Measurements from ENCODE around the gene ZMAT5.
A peak's percentile ranks its signal among the peaks of the same experiment; 100 is the strongest.

ZMAT5 gene

GRCh38 chr22:29706486-29706885, 60.3 kb downstream of the ZMAT5 start:
- no peak for DNase-seq (ENCODE audit: low spot score)

DNA sequence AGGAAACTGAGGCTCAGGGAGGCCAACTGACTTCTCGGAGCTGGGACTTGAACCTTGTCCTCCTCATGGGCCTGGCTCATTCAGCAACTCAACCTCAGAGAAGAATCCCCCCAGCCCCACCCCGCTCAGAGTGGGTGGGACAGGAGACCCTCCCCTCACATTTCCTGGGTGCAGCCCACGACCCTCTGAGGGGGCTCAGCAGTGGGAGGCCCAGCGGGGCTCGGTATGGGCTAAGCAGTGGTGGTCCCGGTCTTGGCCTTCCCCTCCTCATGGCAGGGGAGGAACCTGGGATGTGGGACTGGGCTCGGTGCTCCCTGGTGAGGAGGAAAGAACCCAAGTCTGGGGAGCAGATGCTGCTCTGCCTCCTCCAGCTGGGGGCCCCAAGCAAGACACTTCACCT, 61.2 kb downstream of the ZMAT5 start:
- no peak for DNase-seq (ENCODE audit: low spot score)

DNA sequence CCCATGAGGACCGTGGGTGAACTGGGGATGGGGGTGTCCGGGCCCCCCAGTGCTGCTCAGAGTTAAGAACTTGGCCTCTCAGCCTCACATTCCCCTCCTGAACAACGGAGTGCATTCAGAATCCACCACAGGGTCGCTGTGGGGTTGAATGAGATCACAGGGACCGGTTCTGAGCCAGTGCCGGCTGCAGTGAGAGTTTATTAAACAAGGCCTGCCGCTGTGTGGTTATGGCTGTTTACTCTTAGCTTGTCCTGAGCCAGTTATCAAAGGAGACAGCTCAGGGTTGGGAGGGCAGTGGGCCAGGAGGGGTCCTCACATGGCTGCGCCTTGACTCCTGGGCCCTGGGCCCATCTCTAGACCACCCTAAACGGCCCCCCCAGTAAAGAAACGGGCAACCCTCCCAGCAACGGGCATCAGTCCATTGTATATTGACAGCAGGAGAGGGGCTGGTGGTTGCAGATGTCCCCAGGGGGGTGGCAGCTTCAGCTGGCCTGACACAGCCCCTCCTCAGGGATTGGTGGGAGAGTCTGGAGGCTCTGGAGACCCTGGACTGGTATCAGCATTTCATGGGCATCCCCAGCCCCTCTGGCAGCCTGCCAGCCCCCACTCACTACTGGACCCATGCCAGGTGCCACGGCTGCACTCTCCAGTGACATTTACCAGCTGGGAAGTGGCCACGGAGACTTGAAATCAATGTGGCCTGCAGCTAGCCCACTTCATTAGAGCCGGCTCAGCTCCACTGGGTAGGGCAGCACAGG, 62.1 kb downstream of the ZMAT5 start:
- DNase-seq (ENCODE audit: low spot score) = no peak

DNA sequence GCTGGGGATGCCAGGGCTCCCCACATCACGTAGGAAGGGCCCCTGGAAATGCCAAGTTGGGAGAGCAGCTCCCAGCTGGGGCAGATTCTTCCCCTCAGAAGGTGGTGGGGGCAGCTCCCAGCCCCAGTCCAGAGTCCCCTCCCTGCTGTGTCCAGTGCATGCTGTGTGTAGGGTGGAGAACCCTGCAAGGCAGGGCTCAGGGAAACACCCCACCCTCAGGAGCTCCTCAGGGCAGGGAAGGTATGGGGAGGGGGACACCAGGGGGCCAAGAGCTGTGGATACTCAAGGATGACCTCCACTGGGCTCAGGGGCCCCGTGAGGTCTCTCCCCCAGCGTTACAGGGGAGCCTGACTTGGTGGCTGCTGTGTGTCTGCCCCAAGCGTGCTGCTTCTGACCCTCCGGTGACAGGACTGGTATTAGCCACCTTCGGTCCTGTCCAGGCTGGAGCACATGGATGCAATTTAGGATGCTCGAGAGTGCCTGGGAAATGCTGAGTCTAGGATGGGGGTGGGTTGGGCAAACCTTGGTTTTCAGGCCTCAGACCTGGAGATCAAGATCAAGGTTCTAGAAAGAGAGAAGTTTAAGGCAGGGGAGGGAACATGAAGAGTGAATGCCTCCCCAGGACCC, 63.1 kb downstream of the ZMAT5 start:
- DNase-seq (ENCODE audit: low spot score) = no peak

GRCh38 chr22:29702931-29703501, 63.8 kb downstream of the ZMAT5 start:
- no peak for DNase-seq (ENCODE audit: low spot score)

- DNase-seq (ENCODE audit: low spot score) = peak; percentile 54
Observed at GRCh38 chr22:29702000-29702930, 64.5 kb downstream of the ZMAT5 start.

DNA sequence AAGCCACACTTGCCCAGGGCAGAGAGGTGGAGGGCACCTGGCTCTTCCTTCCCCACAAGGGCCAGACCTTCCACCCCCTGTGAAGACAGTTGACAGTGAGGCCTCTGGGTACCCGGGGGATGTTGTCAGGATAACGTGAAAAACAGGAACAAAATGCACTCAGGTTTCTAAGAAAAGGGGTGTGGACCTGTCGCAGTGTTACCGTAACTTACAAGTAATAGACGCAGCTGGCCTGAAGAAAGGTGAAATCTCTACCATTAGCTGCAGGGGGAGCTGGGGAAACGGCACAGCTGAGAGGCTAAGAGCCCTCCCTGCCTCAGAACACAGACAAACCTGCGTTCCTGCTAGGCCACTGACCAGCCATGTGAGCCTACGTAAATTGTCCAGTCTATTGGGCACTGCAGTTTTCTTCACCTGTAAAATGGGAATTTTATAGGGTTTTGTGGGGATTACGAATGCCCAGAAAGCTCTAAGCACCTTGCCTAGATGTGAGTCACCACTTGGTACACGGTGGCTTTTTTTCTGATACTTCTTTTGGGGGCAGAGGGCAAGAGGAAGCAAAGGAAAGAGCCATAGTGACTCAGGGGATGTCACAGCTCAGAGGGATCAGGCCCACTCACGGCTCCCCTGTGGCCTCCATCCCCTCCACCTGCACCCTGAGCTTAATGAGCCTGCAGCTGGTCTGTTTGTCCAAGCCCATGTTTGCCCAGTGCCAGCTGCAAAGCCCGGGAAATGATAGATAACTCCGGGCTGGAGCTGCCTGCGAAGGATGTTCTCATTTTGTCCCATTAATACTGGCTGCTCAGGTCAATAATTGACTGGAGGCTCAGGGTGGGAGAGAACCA, 65.4 kb downstream of the ZMAT5 start:
- DNase-seq (ENCODE audit: low spot score) = peak; percentile 45

DNA sequence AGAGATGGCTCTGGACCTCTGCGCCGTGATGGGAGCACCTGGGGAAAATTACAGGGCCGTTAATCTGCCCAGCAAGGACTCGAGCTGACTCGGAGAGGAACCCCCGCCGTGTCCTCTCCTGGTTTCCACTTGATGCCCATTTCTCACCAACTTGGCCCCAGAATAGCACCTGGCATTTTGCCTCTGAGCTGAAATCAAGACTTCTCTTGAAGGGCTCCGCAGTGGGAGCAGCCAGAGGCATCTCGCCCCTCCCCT, 66.0 kb downstream of the ZMAT5 start:
- DNase-seq (ENCODE audit: low spot score) = no peak

DNA sequence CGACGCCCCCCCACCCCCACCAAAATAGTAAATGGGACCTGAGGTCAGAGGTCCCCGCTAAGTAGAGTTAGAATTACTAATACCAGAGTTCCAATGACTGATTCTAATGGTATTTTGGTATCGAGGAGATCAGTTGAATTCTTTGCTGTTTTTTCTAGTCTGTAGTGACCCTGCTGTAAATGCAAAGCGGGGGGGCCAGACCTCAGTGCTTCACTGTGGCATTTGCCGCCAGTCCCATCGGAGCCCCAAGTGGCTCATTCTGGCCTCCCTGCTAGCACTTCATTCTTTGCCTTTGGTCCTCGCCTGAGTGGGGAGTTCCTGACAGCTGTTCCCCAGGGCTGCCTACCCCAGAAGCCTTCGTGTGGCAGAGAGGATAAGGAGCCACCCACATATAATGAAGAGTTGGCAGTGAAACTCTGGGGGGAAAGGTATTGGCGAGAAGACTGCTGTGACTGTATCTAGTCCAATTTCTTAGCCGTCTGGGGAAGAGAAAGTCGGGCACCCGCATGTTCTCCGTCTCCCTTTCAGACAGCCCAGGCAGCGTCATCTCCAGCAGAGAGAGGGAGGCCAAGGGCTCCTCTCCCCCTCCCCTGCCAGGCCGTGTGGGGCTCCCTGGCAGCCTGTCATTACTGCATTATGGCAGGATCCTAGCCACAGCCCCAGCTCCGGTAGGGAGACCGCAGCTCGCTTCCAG, 66.5 kb downstream of the ZMAT5 start:
- DNase-seq (ENCODE audit: low spot score) = no peak

GRCh38 chr22:29697853-29698598, 68.8 kb downstream of the ZMAT5 start:
- no peak for DNase-seq (ENCODE audit: low spot score)

DNA sequence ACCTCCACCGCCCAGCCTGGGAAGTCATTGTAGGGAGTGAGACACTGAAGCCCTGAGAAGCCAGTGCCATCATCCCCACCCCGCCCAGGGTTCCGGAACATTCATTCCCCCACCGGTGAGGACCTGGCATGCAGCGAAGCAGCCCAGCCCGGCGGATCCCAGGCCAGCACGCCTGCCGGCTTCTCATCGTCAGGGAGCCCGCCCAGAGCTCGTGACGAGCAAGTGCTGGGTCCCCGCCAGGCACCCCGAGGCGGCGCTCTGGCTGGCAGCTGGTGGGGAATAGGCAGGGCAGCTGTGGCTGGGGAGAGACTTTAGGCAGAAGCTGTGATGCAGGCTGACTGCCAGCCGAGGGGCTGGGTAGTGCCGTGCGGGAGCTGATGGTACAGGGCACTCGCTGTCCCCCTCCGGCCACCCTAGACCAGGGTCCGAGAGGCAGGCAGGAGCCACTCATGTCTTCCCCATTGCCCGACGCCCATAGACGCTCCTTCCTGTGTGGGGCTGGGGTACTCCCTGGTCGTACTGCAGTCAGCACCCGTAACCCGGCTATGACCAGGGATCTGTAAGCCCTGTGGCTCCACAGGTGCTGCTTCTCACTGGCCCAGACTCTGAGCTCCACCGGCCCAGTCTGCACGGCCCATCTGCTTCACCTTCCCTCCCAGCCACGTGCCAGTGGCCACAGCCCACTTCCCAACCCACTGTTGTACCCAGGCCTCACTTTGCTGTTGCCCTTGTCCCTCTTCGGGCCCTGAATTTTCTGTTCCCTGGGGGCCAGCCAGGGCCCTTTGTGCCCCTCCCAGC, 71.5 kb downstream of the ZMAT5 start:
- DNase-seq (ENCODE audit: low spot score) = no peak

- DNase-seq (ENCODE audit: low spot score) = no peak
Observed at GRCh38 chr22:29693671-29694070, 73.1 kb downstream of the ZMAT5 start.

GRCh38 chr22:29693161-29693560, 73.6 kb downstream of the ZMAT5 start:
- DNase-seq (ENCODE audit: low spot score) = no peak

DNA sequence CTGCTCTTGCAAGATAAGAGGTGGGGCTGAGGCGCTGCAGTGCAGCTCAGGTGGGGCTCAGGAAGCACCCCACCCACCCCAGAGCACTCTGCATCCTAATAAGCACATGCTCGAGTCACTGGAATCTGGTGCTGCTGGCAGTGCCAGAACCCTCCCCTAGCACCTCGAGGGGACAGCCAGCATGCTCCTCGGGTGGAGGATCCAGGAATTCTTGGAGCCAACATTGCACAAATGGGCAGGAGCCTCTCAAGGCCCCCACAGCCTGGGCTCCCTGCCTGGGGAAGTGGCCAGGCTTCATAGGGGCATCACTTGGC, 74.5 kb downstream of the ZMAT5 start:
- peak; percentile 43 for DNase-seq (ENCODE audit: low spot score)

DNA sequence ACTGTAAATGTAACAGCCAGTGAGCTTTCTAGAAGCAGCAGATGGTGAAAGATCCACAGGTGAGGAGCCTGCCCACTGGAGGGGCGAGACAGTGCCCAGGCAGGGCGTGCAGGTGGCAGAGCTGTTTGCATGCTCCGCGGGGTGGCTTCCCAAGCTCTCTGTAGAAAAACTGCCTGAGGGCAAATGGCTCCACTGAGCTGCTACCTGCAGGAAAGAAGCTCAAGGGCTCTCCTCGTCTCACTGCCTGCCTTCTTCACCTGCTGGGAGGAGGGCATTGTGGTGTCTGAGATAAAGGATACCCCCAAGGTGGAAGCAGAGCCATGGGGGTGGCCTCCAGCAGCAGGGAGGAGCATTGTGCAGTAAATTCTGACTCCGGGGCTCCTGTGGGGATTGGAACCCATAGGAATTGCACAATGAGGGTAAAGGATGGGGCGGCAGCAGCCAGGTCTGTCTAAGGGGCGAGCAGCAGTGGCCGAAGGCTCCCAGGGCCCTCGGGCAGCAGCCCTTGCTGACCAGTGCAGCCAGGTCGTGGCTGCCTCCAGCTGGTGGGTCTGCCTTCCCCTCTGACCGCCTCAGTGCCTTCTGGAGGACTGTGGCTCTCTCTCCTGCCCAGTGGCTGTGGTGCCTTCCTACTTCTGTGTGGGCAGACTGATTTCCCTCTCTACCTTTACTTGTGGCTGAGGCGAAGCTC, 75.0 kb downstream of the ZMAT5 start:
- DNase-seq (ENCODE audit: low spot score) = no peak

GRCh38 chr22:29690476-29690875, 76.3 kb downstream of the ZMAT5 start:
- no peak for DNase-seq (ENCODE audit: low spot score)

- peak; percentile 74 for DNase-seq (ENCODE audit: low spot score)
Observed at GRCh38 chr22:29689880-29690213, 77.0 kb downstream of the ZMAT5 start.

DNA sequence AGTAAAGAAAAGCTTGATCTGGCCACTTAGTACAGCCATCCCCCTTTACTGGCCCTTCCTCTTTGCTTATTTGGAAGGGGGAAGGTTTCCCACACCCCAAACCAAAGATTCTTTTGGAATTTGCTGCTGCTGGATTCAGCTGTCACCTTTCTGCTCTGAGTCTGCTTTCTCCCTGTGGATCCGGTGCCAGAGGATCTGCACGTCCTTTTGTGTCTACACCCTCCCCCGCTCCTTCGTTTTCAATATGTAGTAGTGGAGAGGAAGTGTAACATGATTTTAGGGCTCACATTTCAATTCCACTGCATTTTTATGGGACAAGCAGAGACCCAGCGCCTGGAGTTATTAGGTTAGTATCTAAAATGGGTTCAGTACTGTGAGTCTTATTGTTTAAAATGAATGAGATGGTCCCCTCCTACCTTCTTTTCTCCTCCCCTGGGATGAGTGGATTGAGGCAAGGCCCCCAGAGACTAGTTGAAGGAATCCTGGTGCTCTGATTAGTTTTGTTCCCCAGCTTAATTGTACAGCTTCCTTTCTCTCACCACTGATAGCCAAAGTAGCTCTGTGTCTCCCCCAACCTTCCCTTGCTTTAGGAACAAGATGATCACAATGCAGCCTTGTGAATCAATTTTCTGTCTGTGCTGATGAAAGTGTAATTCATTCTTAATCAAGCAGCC, 77.5 kb downstream of the ZMAT5 start:
- DNase-seq (ENCODE audit: low spot score) = no peak

DNA sequence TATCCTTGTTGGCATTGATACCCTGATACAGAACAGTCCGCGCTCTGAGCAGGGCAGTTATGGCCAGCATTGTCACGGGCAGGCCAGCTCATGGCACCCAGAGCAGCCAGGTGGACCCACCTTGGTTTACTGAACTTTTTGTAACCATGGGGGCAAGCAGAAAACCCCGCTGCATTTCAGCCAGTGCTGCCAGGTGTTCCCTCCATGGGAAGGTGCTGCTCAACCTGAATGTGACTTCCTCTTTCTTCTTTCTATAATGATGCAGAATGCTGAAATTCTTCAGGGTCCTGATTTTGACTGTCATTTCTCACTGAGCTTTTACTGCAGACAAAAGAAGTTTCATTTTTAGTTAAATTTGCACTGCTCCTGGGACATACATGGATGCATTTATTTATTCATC, 82.6 kb downstream of the ZMAT5 start:
- DNase-seq (ENCODE audit: low spot score) = no peak

Data from hematopoietic multipotent progenitor cell treated with erythropoietin and hydrocortisone succinate and interleukin-3 and kit ligand, for 17 days (in vitro differentiated cells).